HL-60/S4 (cell line): Measurements from ENCODE around the gene RIC1.
"Not testable (repeated sequence)": the region's sequence is repeated elsewhere in the genome, so short reads cannot be mapped to it uniquely, and the experiment has no call there.

Experiments used
- in situ Hi-C: fragments of 300-500 bp; cut with MboI; formaldehyde crosslinking; loops from 2 replicates; pipeline ENCODE4 v1.14.3; 2022; ENCODE audit warnings: low sequenced_read_pairs

RIC1 gene

GRCh38 chr9:5617749-5618148 is 11.2 kb upstream of the RIC1 start:
- in situ Hi-C loops = no loop called here

GRCh38 chr9:5620494-5620893 is 8.4 kb upstream of the RIC1 start:
- in situ Hi-C loops = no loop called here

DNA sequence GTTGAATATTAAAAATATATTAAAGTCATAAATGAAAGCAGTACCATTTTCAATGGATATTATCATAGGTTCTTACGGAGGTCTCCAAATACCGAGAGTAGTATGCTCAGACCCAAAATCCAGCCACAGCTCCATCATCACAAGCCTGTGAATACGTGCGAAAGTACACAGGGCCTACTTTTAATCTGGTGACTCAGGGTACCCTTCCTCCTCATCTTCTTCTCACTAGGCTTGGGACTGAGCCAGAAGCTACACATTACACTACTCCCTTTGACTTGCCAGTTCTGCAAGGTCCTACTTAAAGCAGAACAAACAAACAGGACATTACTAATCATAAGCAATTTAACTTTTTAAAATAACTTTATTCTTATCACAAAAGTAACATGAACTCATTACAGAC is 7.6 kb upstream of the RIC1 start:
- in situ Hi-C loops = no loop called here

DNA sequence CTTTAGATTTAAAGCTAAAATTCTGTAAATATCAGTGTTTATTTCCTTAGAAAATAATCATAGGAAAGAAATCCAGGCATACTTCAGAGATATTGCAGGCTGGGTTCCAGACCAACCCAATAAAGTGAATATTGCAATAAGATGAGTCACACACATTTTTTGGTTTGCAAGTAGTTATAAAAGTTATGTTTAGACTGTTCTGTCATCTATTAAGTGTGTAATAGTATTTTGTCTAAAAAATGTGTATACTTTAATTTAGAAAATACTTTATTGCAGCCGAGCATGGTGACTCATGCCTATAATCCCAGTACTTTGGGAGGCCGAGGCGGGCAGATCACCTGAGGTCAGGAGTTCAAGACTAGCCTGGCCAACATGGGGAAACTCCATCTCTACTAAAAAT is 6.9 kb upstream of the RIC1 start:
- in situ Hi-C loops = no loop called here

GRCh38 chr9:5624655-5625054 is 4.3 kb upstream of the RIC1 start:
- in situ Hi-C loops = no loop called here

- in situ Hi-C loops = no loop called here
Measured at GRCh38 chr9:5626727-5627634, 1.9 kb upstream of the RIC1 start.

GRCh38 chr9:5627686-5628085 is 1.2 kb upstream of the RIC1 start:
- in situ Hi-C loops = not testable (repeated sequence)

DNA sequence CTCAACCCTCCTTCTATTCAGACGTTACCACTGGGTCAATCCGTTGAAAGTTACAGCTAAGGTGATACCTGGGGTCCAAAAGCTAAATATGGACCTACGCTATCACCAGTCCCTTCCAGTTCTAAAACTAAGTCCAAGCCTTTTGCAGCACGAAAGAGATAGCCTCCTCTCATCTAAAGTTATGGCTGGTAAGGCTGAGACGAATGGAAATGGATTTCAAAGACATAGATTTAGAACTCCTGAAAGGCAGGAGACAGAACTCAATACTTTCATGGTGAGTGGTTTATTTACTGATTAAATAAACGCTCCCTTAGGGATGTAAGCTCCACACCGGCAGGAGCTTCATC is 751 bp upstream of the RIC1 start:
- in situ Hi-C loops = no loop called here

GRCh38 chr9:5629312-5630080 is 589 bp downstream of the RIC1 start:
- in situ Hi-C loops = no loop called here

GRCh38 chr9:5630081-5630507 is 1.2 kb downstream of the RIC1 start:
- in situ Hi-C loops = no loop called here

GRCh38 chr9:5631026-5631425 is 2.1 kb downstream of the RIC1 start:
- in situ Hi-C loops = no loop called here

GRCh38 chr9:5632540-5632939 is 3.6 kb downstream of the RIC1 start:
- in situ Hi-C loops = no loop called here

DNA sequence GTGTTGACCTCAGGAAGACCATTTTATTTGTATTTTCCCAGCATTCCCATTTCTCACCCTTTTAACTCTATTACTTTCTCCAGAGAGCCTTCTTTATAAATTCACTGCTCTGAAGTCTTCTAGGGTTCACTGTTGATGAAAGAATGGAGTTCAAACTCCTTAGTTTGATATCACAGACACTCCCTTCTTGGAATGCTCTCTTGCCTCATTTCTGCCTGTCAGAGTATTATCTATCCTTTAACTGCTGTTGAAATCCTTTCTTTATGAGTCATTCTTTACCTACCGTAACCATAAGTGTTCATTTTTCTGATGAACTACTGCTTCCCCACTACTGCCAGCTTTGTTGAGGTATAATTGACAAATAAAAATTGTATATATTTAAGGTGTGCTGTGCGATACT is 4.3 kb downstream of the RIC1 start:
- in situ Hi-C loops = no loop called here

- in situ Hi-C loops = no loop called here
Measured at GRCh38 chr9:5635390-5635789, 6.5 kb downstream of the RIC1 start.

- in situ Hi-C loops = no loop called here
Measured at GRCh38 chr9:5639816-5640215, 10.9 kb downstream of the RIC1 start.

GRCh38 chr9:5642170-5642569 is 13.3 kb downstream of the RIC1 start:
- in situ Hi-C loops = no loop called here

DNA sequence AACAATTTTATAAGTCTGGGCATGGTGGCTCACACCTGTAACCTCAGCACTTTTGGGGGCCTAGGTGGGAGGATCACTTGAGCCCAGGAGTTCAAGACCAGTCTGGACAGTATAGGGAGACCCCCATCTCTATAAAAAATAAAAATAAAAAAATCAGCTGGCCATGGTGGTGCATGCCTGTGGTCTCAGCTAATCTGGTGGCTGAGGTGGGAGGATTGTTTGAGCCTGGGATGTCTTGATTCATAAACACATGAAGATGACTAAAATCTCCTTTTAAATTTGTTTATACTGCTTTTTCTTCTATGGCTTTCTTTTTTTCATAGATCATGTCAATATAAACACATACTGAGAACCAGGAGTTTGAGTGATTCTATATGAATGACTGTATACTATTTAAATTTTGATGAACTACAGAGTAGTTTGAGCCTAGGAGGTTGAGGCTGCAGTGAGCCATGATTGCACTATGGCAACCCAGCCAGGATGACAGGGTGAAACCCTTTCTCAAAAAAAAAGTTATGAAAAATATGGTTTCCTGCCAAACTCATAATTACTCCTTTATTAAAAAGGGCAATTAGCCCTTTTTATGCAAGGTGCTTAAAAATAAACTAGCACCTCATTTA is 14.2 kb downstream of the RIC1 start:
- in situ Hi-C loops = no loop called here

GRCh38 chr9:5644501-5644900 is 15.6 kb downstream of the RIC1 start:
- in situ Hi-C loops = no loop called here

GRCh38 chr9:5646116-5646515 is 17.2 kb downstream of the RIC1 start:
- in situ Hi-C loops = no loop called here

DNA sequence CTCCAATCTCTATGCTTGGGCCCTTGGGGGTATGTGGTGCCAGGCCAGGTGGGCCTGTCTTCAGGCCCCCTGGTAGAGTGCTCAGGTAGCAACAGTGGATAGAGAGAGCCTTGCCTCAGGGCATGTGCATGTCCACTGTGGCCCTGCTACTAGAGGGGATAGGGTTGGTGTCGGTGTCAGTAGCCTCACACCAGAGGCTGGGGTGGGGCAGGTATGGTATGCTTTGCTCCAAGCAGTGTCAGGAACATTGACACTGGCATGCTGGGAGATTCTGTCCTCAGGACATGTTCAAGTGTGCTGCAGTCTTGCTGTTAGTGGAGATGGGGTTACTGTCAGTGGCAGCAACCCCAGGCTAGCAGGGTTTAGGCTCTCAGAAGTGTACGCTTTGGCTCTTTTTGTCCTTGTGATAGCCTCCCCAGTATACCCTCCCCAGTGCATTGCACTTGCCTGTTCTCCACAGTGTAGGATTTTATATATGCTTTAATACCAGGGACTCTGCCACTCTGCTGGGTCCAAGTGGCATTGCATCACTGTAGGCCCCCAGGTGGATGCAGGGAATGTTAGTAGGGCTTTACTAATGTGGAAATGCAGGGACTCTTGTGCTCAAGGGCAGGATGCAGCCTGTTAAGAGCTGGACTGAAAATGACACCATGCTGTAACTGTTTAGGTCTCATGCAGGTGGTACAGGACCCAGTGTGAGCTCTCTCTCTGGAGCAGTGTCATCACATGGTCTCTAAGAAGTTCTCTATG is 21.6 kb downstream of the RIC1 start:
- in situ Hi-C loops = no loop called here

DNA sequence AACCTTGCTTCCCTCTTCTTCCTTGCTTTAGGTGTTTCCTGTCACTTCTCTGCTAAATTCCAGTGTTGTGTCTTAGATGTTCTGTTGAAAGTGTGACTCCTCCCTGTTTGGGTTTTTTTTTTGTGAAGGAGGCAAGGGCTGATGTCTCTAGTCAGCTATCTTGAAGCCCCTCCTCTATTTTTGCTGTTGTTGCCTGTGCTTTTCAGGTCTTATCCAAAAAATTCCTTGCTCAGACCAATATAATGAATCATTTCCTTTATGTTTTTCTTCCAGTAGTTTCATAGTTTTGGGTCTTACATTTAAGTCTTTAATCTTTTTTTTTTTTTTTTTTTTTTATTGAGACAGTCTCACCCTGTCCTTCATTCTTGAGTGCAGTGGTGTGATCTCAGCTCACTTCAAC is 22.3 kb downstream of the RIC1 start:
- in situ Hi-C loops = no loop called here
